ENCODE data around the gene RAD51B.

Gene RAD51B

GRCh38 chr14:68705741-68706283, 886.2 kb downstream of the RAD51B start:
- DNase-seq (ENCODE audit: low spot score): no peak

GRCh38 chr14:68707482-68707881, 887.9 kb downstream of the RAD51B start:
- DNase-seq (ENCODE audit: low spot score): no peak

DNA sequence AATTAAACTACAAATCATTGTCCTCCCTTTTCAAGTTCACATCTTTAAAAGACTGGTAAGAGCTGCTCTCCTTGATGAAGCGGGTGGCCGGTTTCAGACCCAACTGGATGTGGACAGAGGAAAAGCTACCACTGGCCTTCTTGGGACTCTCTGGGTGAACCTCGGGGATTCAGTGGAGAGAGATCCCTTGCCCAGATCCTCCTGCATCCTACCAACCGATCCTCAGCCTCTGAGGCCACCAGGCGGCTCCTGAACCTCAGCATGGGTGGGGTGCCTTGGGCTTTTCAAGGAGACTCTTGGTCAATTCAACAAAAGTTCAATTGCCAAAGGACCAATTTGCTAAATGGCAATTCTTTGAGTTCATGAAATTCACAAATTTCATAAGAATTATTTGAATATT, 888.8 kb downstream of the RAD51B start:
- no peak for DNase-seq (ENCODE audit: low spot score)

- DNase-seq (ENCODE audit: low spot score): no peak
Measured at GRCh38 chr14:68709007-68709406, 889.4 kb downstream of the RAD51B start.

DNA sequence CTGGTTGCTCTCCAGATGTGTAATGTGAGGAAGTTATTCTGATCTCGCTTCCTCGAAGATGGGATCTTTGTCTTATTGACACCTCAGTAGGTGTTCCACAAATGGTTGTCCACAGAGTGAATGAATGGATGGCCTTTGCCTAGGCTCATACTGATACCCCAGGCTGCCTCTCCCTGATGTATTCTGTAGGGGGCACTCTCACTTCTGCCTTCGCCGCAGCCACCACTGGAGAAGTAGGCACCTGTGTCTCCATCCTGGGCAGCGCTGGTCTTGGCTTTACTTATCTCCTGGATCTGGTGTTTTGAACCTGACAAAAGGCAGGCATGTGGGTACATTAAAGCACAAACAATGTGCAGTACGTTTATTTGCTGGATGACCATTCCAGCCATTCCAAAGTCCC, 891.2 kb downstream of the RAD51B start:
- no peak for DNase-seq (ENCODE audit: low spot score)

- DNase-seq (ENCODE audit: low spot score): no peak
Measured at GRCh38 chr14:68711561-68712309, 892.2 kb downstream of the RAD51B start.

DNA sequence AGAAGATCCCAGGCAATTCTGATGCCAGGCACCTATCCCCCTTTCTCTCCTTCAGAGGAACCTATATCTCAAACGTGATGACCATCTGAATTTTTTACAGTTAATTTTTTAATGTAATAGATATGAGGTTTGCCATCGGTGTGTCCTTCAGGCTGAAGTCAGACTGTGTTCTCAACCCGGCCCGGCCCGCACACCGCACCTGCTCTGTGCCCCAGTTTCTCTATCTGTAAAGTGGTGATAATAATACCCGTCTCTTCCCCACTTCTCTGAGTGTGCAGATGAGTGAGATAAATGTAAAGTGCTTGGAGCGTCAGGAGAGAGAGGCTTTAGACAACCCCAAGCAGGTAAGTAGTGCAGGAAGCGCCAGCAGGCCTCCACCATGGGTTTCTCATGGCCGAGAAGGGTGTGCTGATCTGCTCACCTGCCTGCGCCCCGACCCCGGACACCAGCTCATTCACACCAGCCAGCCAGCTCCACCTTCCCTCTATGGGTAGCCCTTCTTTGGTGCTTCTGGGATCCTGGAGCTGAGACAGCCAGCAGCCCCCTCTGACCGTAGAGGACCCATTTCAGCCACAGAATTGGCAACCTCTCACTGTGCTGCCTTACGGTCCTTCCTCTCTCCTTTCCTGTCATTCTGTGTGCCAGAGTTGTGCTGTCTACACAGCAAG, 893.3 kb downstream of the RAD51B start:
- no peak for DNase-seq (ENCODE audit: low spot score)

DNA sequence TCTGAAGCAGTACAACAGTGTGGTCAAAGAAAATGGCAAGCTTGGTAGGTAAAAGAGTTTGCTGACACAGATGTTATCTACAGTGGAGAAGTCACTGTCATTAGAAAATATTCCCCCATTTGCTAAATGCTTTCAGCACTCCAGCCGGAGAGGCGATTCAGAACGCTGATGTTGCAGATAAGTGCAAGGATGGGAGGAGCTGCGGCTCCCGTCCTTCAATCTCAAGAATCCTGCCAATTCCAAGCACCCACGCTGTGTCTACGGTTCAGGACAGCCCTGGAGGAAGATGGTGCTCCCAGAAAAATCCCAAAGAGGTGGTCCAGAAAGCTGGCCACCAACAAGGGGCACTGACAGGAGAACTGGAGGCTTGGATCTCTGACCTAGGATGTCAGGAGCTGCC, 894.2 kb downstream of the RAD51B start:
- no peak for DNase-seq (ENCODE audit: low spot score)

DNA sequence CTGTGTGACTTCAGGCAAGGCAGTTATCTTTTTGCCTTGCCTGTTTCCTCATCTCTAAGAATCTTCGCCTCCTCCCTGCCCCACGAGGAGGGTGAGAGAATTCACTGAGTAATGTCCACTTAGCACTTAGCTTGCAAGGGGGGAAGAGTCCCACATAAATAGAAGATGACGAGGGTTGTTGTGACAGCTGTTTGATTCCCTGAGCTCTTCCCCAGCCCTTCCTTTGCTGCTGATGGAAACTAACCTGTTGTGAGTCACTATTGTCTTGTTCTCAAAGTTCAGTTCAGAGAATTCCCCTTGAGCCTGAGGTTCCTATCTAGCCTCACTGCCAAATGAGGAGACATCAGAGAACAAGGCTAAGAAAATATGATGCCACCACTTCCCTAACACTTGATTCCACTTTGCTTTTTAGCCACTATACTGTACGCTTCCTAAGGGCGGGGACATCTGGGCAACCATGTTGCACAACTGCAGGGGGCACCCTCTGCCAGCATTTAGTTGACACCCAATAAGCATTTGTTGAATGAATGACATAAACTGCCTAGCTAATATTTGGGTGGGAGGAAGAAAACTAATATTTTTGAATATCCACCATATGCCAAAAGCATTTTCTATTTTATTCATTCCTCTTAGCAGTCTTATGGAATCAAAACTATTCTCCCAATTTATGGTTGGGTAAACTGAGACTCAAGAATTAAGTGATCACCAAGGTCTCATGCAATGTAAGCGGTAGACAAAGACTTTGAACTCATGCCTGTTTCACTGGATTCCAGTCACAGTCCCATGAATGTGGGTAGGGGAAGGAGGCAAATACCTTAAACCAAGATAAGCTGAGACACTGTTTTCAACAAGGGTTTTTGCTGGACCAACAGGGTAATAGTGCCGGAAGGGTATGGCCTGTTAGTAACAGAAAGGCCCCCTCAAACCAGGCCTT, 895.7 kb downstream of the RAD51B start:
- DNase-seq (ENCODE audit: low spot score): no peak

DNA sequence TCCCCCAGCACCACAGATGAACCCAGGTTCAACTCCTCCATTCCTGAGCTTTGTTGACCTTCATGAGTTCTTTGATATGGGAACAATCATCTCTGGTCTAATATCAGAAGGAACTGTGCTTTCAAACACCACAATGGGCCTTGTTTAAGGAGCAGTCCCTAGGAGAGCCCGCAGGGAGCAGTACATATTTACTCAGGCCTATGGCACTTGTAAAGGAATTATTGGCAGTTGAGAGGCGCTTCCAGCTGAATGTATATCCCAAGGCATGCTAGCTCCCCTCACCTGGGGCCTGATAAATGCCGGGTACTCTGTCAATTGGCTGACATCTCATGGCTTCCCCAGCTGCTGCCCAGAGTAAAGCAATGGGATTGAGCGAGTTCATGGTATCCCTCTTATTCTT, 897.1 kb downstream of the RAD51B start:
- DNase-seq (ENCODE audit: low spot score): no peak

DNA sequence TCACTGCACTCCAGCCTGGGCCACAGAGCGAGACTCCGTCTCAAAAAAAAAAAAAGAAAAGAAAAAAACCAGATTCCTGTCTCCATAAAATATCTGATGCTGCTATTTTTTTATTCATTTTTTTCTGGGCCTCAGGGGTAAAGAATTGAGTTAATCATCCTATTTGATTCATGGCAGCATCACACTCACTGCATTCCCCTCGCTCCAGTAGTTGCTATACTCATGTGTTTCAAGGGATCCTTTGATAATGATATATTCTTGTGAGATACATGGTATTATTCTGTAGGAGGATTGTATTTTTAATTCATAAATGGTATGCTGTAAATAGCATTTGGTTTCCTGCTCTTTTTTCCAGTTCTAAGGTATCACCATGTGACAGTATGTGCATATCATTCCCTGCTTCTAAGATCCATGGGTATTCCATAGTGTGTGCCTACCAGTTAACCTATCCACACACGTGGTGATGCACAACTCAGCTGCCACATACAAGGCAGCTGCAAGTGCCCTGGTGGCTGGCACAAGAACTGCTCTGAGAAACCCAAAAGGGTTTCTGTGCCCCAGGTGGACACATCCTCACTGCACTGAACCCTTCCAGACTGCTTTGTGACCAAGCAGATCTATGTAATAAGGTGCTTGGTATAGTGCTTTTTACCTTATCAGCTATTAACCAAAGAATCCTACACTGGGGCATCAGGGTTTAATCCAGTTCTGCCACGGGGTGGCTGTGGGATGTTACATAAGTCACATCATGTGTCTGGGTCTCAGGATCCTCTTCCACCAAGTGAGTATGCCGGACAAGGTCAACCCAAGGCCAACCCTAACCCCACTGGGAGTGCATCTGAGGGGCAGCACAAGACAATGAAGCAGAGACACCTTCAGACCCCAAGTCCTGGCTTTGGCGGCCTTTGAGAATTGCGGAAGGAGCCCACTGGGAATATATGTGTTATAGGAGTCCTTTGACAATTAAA, 898.7 kb downstream of the RAD51B start:
- no peak for DNase-seq (ENCODE audit: low spot score)

DNA sequence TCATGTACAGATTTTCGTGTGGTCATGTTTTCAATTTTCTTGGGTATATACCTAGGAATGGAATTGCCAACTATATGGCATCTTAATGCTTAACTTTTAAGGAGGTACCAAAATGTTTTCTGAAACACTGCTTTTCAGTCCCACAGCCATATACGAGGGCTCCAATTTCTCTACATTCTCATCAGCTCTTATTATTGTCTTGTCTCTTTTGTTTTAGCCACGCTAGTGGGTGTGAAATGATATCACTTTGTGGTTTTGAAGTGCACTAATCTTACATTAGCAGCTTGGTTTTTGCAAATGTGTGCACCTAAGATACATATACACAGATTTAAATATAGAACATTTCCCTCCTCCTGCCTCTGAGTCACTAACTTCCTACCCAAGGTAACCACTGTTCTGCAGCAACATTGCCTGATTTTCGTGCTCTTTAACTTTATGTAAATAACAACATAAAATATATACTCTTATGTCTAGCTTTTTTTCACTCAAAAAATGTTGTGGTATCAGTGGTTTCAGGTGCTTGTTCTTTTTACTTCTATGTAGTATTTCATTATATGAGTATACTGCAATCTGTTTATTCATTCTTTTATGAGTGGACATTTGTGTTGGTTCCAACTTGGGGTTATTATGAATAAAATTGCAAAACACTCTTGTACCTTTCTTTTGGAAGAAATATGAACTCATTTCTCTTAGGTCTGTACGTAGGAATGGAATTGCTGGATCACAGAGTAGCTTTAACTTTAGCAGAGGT, 900.2 kb downstream of the RAD51B start:
- no peak for DNase-seq (ENCODE audit: low spot score)

DNA sequence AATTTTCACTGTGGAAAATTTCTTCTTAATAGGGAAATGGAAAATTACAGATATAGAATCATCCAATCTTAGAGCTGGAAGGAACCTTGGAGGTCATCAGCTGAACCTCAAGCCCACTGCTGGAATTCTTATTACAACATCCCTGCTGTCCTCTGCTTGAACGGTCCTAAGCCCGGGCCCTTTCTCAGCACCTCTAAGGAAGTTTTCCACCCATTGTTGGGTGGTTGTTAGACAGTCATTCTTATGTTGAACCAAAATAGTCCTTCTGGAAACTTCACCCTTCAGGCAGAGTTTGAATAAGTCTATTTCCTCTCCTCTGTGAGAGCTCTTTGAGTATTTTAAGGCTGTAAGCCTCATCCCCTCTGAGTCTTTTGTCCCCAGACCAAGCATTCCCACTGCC, 902.6 kb downstream of the RAD51B start:
- no peak for DNase-seq (ENCODE audit: low spot score)

GRCh38 chr14:68722968-68723566, 903.5 kb downstream of the RAD51B start:
- DNase-seq (ENCODE audit: low spot score): no peak

DNA sequence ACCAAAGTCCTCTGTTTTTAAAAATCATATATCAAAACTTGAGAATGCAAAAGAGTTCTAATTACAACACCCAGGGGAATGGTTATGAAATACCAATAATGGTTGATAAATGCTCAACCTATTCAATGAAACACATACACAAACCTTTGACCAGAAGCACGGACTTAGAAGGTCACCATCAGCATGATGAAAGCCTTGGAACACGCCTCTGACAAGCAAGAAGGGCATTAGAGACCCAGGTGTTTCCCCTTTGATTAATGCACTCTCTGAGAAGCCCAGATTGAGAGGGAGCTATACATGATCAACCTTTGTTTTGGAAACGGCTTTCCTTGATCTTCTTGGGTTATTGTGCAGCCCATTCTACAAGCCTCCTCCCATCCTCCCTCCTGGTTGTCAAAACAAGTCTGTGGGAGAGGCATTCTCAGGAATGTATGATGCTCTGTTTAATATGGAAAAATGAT, 904.3 kb downstream of the RAD51B start:
- no peak for DNase-seq (ENCODE audit: low spot score)

DNA sequence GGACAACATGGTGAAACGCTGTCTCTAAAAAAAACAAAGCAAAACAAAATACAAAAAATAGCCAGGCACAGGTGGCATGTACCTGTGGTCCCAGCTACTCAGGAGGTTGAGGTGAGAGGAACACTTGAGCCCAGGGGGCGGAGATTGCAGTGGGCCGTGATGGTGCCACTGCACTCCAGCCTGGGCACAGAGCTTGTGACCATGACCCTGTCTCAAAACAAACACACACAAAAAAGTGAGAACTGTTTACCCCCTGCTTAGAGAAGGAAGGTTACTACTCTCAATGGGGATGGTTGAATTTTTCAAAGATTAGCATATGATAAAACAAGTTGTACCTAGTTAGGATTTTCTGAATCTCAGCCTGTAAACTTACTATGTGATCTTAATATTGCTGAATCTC, 905.3 kb downstream of the RAD51B start:
- no peak for DNase-seq (ENCODE audit: low spot score)

DNA sequence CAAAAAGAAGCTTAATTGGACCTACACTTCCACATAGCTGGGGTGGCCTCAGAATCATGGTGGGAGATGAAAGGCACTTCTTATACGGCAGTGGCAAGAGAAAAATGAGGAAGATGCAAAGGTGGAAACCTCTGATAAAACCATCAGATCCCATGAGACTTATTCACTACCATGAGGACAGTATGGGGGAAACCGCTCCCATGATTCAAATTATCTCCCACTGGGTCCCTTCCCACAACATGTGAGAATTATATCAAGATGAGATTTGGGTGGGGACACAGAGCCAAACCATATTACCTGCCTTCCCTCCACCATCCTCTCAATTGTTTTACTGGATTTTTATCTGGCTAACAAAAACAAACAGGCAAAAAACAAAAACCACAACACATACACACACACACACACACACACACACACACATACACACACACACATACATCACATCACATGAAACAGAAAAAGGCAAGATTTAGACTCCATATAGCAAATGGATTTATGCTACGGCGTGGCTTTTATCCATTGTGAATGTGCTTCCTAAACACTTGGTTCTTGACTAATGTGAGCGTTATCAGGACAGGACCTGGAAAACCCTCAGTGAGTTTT, 906.6 kb downstream of the RAD51B start:
- no peak for DNase-seq (ENCODE audit: low spot score)

GRCh38 chr14:68727315-68728047, 907.9 kb downstream of the RAD51B start:
- no peak for DNase-seq (ENCODE audit: low spot score)

Data from COLO829 (cell line).